ENCODE measurements around the gene TRDN. TPM values are rescaled to one million over a fixed set of nuclear protein-coding genes. Genes with fewer than 3 reads are reported as not detected.

TRDN gene
- total RNA-seq, 4 donors from 2014 or later, result not detected

- intact Hi-C loops (cut with DNase I), result no loop called here
- Histone ChIP-seq H3K27ac (no peak overlapping the region), H3K4me1 (no peaks in the 10 kb centered on the region), H3K4me3 (no peak overlapping the region), H3K27me3 (no peaks in the 10 kb centered on the region), H3K36me3 (no peaks in the 10 kb centered on the region), H3K9me3 (no peaks in the 10 kb centered on the region)
- DNase-seq, result no peak
- TF ChIP-seq CTCF (IDR thresholded peaks at IDR 0.05) (no peak), POLR2A (IDR thresholded peaks at IDR 0.05) (no peak)
- 51 to 57% methylated on average over 2 of the region's 2 CpGs for WGBS, 2 donors
These were observed 102.7 kb downstream of the TRDN start for GRCh38 chr6:123533862-123534648.

GRCh38 chr6:123529843-123530242, 106.9 kb downstream of the TRDN start:
- H3K27ac ChIP-seq, result no peak overlapping the region
- TF ChIP-seq CTCF (IDR thresholded peaks at IDR 0.05) (no peak), POLR2A (IDR thresholded peaks at IDR 0.05) (no peak)
- intact Hi-C loops (cut with DNase I), result no loop called here
- WGBS, 2 donors, result 14 to 33% methylated on average over 1 of the region's 1 CpG
- H3K4me3 ChIP-seq, result no peak overlapping the region
- H3K36me3 ChIP-seq, result no peaks in the 10 kb centered on the region
- no peaks in the 10 kb centered on the region for H3K4me1 ChIP-seq
- DNase-seq, result no peak
- H3K9me3 ChIP-seq, result no peaks in the 10 kb centered on the region
- H3K27me3 ChIP-seq, result no peaks in the 10 kb centered on the region

GRCh38 chr6:123529058-123529457, 107.7 kb downstream of the TRDN start:
- no peak overlapping the region for H3K27ac ChIP-seq
- intact Hi-C loops (cut with DNase I), result no loop called here
- DNase-seq, result no peak
- no peaks in the 10 kb centered on the region for H3K27me3 ChIP-seq
- TF ChIP-seq POLR2A (IDR thresholded peaks at IDR 0.05) (no peak), CTCF (IDR thresholded peaks at IDR 0.05) (no peak)
- no peaks in the 10 kb centered on the region for H3K36me3 ChIP-seq
- no peaks in the 10 kb centered on the region for H3K4me1 ChIP-seq
- 62 to 72% methylated on average over 3 to 4 of the region's 4 CpGs for WGBS, 2 donors
- H3K9me3 ChIP-seq, result no peaks in the 10 kb centered on the region
- H3K4me3 ChIP-seq, result no peak overlapping the region

- Histone ChIP-seq H3K36me3 (no peaks in the 10 kb centered on the region), H3K4me3 (no peak overlapping the region), H3K4me1 (no peaks in the 10 kb centered on the region), H3K9me3 (no peaks in the 10 kb centered on the region), H3K27me3 (no peaks in the 10 kb centered on the region), H3K27ac (no peak overlapping the region)
- WGBS, 2 donors, result 60 to 88% methylated on average over 3 of the region's 3 CpGs
- TF ChIP-seq CTCF (IDR thresholded peaks at IDR 0.05) (no peak), POLR2A (IDR thresholded peaks at IDR 0.05) (no peak)
- no peak for DNase-seq
- intact Hi-C loops (cut with DNase I), result no loop called here
These were observed 109.3 kb downstream of the TRDN start for GRCh38 chr6:123527406-123527805.

- Histone ChIP-seq H3K4me3 (no peak overlapping the region), H3K36me3 (no peaks in the 10 kb centered on the region), H3K9me3 (no peaks in the 10 kb centered on the region), H3K4me1 (no peaks in the 10 kb centered on the region), H3K27me3 (no peaks in the 10 kb centered on the region), H3K27ac (no peak overlapping the region)
- DNase-seq, result no peak
- intact Hi-C loops (cut with DNase I), result no loop called here
- TF ChIP-seq CTCF (IDR thresholded peaks at IDR 0.05) (no peak), POLR2A (IDR thresholded peaks at IDR 0.05) (no peak)
- 77 to 79% methylated on average over 2 of the region's 2 CpGs for WGBS, 2 donors
These were observed 110.6 kb downstream of the TRDN start for GRCh38 chr6:123526128-123526527.

All from esophagus squamous epithelium (tissue), 5 donors.